SK-N-SH treated with all-trans-retinoic acid at 6 μM for 48 hours (cell line): ENCODE results near the gene GTF2A1L.

Source experiments
- ATAC-seq: fragments of 200-7000 bp; cut with Tn5 transposase; 3 replicates; pipeline ENCODE4 v1.9.1; 2020; ENCODE audit warnings: mild to moderate bottlenecking, moderate library complexity
- BACH2 ChIP-seq: fragments of 250-450 bp; sonication (Bioruptor Pico); IDR thresholded peaks from 2 replicates; pipeline ENCODE4 v1.9.0; 2021; ENCODE audit warnings: mild to moderate bottlenecking, borderline replicate concordance
- CREB5 ChIP-seq: fragments of 250-450 bp; sonication (Bioruptor Pico); IDR thresholded peaks from 2 replicates; pipeline ENCODE4 v1.5.1; 2020; ENCODE audit warnings: low read depth, mild to moderate bottlenecking, moderate library complexity
- CSDC2 ChIP-seq: fragments of 250-450 bp; sonication (Bioruptor Pico); IDR thresholded peaks from 2 replicates; pipeline ENCODE4 v1.5.0; 2020; ENCODE audit warnings: mild to moderate bottlenecking, moderate library complexity
- ESRRG ChIP-seq: fragments of 250-450 bp; sonication (Bioruptor Pico); IDR thresholded peaks from 2 replicates; pipeline ENCODE4 v1.6.1; 2021; ENCODE audit warnings: mild to moderate bottlenecking
- GLIS3 ChIP-seq: fragments of 250-450 bp; sonication (Bioruptor Pico); IDR thresholded peaks from 2 replicates; pipeline ENCODE4 v1.5.0; 2020; ENCODE audit warnings: mild to moderate bottlenecking, moderate library complexity
- ISL1 ChIP-seq: fragments of 250-450 bp; sonication (Bioruptor Pico); IDR thresholded peaks from 2 replicates; pipeline ENCODE4 v2.1.2; 2022; ENCODE audit warnings: mild to moderate bottlenecking, moderate library complexity
- OSR1 ChIP-seq: fragments of 250-450 bp; sonication (Bioruptor Pico); IDR thresholded peaks from 2 replicates; pipeline ENCODE4 v1.8.0; 2022; ENCODE audit warnings: moderate library complexity, mild to moderate bottlenecking, inconsistent platforms
- PPARA ChIP-seq: fragments of 250-450 bp; sonication (Bioruptor Pico); IDR thresholded peaks from 2 replicates; pipeline ENCODE4 v1.5.0; 2020; ENCODE audit warnings: mild to moderate bottlenecking, borderline replicate concordance
- RARB ChIP-seq: fragments of 250-450 bp; sonication (Bioruptor Pico); IDR thresholded peaks from 2 replicates; pipeline ENCODE4 v1.8.0; 2021; ENCODE audit warnings: mild to moderate bottlenecking, moderate library complexity
- SNAI2 ChIP-seq: fragments of 250-450 bp; sonication (Bioruptor Pico); IDR thresholded peaks from 2 replicates; pipeline ENCODE4 v1.5.0; 2020; ENCODE audit warnings: mild to moderate bottlenecking, moderate library complexity
- TCF4 ChIP-seq: fragments of 250-450 bp; sonication (Bioruptor Pico); IDR thresholded peaks from 2 replicates; pipeline ENCODE4 v1.8.0; 2021; ENCODE audit warnings: mild to moderate bottlenecking, moderate library complexity, borderline replicate concordance
- TOX ChIP-seq: fragments of 250-450 bp; sonication (Bioruptor Pico); IDR thresholded peaks from 2 replicates; pipeline ENCODE4 v1.8.0; 2021; ENCODE audit warnings: mild to moderate bottlenecking, moderate library complexity, borderline replicate concordance
- TSHZ2 ChIP-seq: fragments of 250-450 bp; sonication (Bioruptor Pico); IDR thresholded peaks from 2 replicates; pipeline ENCODE4 v1.5.0; 2020; ENCODE audit warnings: mild to moderate bottlenecking, moderate library complexity
- ZC3H10 ChIP-seq: fragments of 250-450 bp; sonication (Bioruptor Pico); IDR thresholded peaks from 2 replicates; pipeline ENCODE4 v1.5.1; 2021; ENCODE audit warnings: mild to moderate bottlenecking, moderate library complexity
- ZFP3 ChIP-seq: fragments of 250-450 bp; sonication (Bioruptor Pico); IDR thresholded peaks from 2 replicates; pipeline ENCODE4 v1.5.0; 2020; ENCODE audit warnings: mild to moderate bottlenecking, moderate library complexity
- ZFP30 ChIP-seq: fragments of 450-650 bp; formaldehyde crosslinking; IDR thresholded peaks from 2 replicates; pipeline ENCODE4 v1.5.0; 2022; ENCODE audit warnings: mild to moderate bottlenecking, moderate library complexity
- ZNF565 ChIP-seq: fragments of 450-650 bp; formaldehyde crosslinking; conservative IDR thresholded peaks from 2 replicates; pipeline ENCODE4 v1.5.0; 2020; ENCODE audit warnings: low read depth, mild to moderate bottlenecking, moderate library complexity
- ZNF70 ChIP-seq: fragments of 450-650 bp; formaldehyde crosslinking; IDR thresholded peaks from 2 replicates; pipeline ENCODE4 v1.5.0; 2020; ENCODE audit warnings: mild to moderate bottlenecking, moderate library complexity
- ZNF8 ChIP-seq: fragments of 450-650 bp; formaldehyde crosslinking; IDR thresholded peaks from 2 replicates; pipeline ENCODE4 v1.5.0; 2020; ENCODE audit warnings: mild to moderate bottlenecking, moderate library complexity
- TF ChIP-seq, protein P1 (sequence below): fragments of 250-450 bp; sonication (Bioruptor Pico); IDR thresholded peaks from 2 replicates; pipeline ENCODE4 v1.8.0; 2021; ENCODE audit warnings: low read depth, mild to moderate bottlenecking, moderate library complexity, borderline replicate concordance
- TF ChIP-seq, protein P2 (sequence below): fragments of 250-450 bp; sonication (Bioruptor Pico); IDR thresholded peaks from 2 replicates; pipeline ENCODE4 v1.8.0; 2020; ENCODE audit warnings: mild to moderate bottlenecking, moderate library complexity, borderline replicate concordance

The GTF2A1L gene

DNA sequence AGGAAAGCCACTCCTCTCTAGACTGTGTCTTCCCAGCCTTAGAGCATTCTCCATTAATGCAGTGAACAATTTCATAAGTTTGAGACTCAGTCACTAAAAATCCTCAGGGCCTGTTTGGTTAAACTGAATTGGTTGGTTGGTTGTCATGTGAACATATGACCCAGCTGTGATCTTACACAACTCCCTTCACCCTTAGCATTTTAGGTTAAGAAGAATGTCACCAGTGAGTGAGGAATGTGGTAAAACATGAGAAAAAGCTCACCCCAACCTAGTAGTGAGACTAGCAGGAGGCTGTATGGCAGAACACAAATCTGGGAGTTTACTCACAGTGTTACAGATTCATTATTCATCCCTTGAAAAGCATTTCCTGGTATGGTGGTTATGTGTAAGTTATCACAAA lies 105.5 kb downstream of the GTF2A1L start:
- TF ChIP-seq ZFP30 (no peak), ZFP3 (no peak), ZNF8 (CRISPR knock-in tag) (no peak), PPARA (no peak), SNAI2 (CRISPR knock-in tag) (no peak), ZC3H10 (CRISPR knock-in tag) (no peak), BACH2 (no peak), ZNF565 (CRISPR knock-in tag) (no peak), RARB (CRISPR knock-in tag) (no peak), TOX (CRISPR knock-in tag) (no peak), ZNF70 (CRISPR knock-in tag) (no peak), CREB5 (CRISPR knock-in tag) (no peak), TCF4 (CRISPR knock-in tag) (no peak), CSDC2 (CRISPR knock-in tag) (no peak), OSR1 (CRISPR knock-in tag) (no peak), ESRRG (CRISPR knock-in tag) (no peak), TSHZ2 (CRISPR knock-in tag) (no peak), GLIS3 (no peak)
- TF ChIP-seq, protein P1, sequence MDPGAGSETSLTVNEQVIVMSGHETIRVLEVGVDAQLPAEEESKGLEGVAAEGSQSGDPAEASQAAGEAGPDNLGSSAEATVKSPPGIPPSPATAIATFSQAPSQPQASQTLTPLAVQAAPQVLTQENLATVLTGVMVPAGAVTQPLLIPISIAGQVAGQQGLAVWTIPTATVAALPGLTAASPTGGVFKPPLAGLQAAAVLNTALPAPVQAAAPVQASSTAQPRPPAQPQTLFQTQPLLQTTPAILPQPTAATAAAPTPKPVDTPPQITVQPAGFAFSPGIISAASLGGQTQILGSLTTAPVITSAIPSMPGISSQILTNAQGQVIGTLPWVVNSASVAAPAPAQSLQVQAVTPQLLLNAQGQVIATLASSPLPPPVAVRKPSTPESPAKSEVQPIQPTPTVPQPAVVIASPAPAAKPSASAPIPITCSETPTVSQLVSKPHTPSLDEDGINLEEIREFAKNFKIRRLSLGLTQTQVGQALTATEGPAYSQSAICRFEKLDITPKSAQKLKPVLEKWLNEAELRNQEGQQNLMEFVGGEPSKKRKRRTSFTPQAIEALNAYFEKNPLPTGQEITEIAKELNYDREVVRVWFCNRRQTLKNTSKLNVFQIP, result no peak
- TF ChIP-seq, protein P2, sequence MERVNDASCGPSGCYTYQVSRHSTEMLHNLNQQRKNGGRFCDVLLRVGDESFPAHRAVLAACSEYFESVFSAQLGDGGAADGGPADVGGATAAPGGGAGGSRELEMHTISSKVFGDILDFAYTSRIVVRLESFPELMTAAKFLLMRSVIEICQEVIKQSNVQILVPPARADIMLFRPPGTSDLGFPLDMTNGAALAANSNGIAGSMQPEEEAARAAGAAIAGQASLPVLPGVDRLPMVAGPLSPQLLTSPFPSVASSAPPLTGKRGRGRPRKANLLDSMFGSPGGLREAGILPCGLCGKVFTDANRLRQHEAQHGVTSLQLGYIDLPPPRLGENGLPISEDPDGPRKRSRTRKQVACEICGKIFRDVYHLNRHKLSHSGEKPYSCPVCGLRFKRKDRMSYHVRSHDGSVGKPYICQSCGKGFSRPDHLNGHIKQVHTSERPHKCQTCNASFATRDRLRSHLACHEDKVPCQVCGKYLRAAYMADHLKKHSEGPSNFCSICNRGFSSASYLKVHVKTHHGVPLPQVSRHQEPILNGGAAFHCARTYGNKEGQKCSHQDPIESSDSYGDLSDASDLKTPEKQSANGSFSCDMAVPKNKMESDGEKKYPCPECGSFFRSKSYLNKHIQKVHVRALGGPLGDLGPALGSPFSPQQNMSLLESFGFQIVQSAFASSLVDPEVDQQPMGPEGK (CRISPR knock-in tag), result no peak
- no peak for ATAC-seq

DNA sequence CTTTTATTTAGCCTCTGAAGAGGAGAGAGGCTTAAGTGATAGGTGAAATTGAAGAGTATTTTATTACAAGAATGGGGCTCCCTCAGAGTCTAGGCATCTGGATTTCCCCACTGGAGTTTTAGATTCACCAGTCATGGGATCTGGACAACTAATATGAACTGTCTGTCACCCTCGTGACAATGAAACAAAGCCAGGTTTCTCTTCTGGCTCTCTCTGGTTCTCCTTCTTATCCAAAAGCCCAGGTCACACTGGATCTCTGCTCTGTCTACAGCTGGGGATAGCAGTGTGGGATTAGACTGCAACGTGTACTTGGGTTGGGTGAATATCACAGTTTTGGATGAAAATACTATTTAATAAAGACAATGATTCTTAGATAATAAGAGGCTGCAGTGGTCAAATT lies 106.6 kb downstream of the GTF2A1L start:
- TF ChIP-seq OSR1 (CRISPR knock-in tag), result no peak
- TF ChIP-seq GLIS3, result no peak
- no peak for TF ChIP-seq ZNF70 (CRISPR knock-in tag)
- TF ChIP-seq ESRRG (CRISPR knock-in tag), result no peak
- TF ChIP-seq PPARA, result no peak
- TF ChIP-seq TSHZ2 (CRISPR knock-in tag), result no peak
- no peak for TF ChIP-seq TCF4 (CRISPR knock-in tag)
- no peak for TF ChIP-seq ZNF565 (CRISPR knock-in tag)
- no peak for TF ChIP-seq TOX (CRISPR knock-in tag)
- TF ChIP-seq ISL1, result no peak
- TF ChIP-seq ZC3H10 (CRISPR knock-in tag), result no peak
- TF ChIP-seq ZNF8 (CRISPR knock-in tag), result no peak
- TF ChIP-seq ZFP3, result no peak
- no peak for ATAC-seq
